Measurements from ENCODE around the gene TUBGCP6.
A peak's percentile ranks its signal among the peaks of the same experiment; 100 is the strongest.

TUBGCP6 gene

GRCh38 chr22:50250555-50251476 is 6.0 kb upstream of the TUBGCP6 start, which contains the start of gene HDAC10:
HDAC10 (minus strand) TSS chr22:50251265; CDS start chr22:50251032, 233 bp downstream.
- peak; percentile 72 for DNase-seq (ENCODE audit: low spot score)

- DNase-seq (ENCODE audit: low spot score) = no peak
These were observed 5.4 kb upstream of the TUBGCP6 start for GRCh38 chr22:50250249-50250554.

GRCh38 chr22:50249341-50250248 is 4.8 kb upstream of the TUBGCP6 start:
- DNase-seq (ENCODE audit: low spot score) = no peak

GRCh38 chr22:50248196-50249081 is 3.6 kb upstream of the TUBGCP6 start:
- no peak for DNase-seq (ENCODE audit: low spot score)

- DNase-seq (ENCODE audit: low spot score) = no peak
These were observed 2.9 kb upstream of the TUBGCP6 start for GRCh38 chr22:50247748-50248147.

GRCh38 chr22:50246242-50247175 is 1.7 kb upstream of the TUBGCP6 start:
- DNase-seq (ENCODE audit: low spot score) = no peak

- DNase-seq (ENCODE audit: low spot score) = peak; percentile 22
These were observed 620 bp upstream of the TUBGCP6 start for GRCh38 chr22:50245214-50246072.

GRCh38 chr22:50243685-50244419 is 971 bp downstream of the TUBGCP6 start:
- DNase-seq (ENCODE audit: low spot score) = no peak

GRCh38 chr22:50242406-50242949 is 2.3 kb downstream of the TUBGCP6 start:
- no peak for DNase-seq (ENCODE audit: low spot score)

GRCh38 chr22:50238755-50239154 is 6.1 kb downstream of the TUBGCP6 start:
- no peak for DNase-seq (ENCODE audit: low spot score)

GRCh38 chr22:50236731-50237409 is 8.0 kb downstream of the TUBGCP6 start:
- DNase-seq (ENCODE audit: low spot score) = no peak

GRCh38 chr22:50233223-50233622 is 11.6 kb downstream of the TUBGCP6 start:
- DNase-seq (ENCODE audit: low spot score) = no peak

- no peak for DNase-seq (ENCODE audit: low spot score)
These were observed 12.2 kb downstream of the TUBGCP6 start for GRCh38 chr22:50232481-50233151.

GRCh38 chr22:50229370-50229769 is 15.5 kb downstream of the TUBGCP6 start:
- DNase-seq (ENCODE audit: low spot score) = no peak

GRCh38 chr22:50228366-50228765 is 16.5 kb downstream of the TUBGCP6 start:
- DNase-seq (ENCODE audit: low spot score) = no peak

- DNase-seq (ENCODE audit: low spot score) = no peak
These were observed 17.1 kb downstream of the TUBGCP6 start for GRCh38 chr22:50227579-50228215.

GRCh38 chr22:50226875-50227165 is 18.0 kb downstream of the TUBGCP6 start:
- DNase-seq (ENCODE audit: low spot score) = no peak
